Activated T-helper 1 cell treated with anti-CD3 and anti-CD28 coated beads, Interleukin-2, amount 50 U/mL, for 16 hours (primary cell): ENCODE data around the gene MYH14.

Experiments
- DNase-seq, 2 donors: peaks; one replicate each; pipeline ENCODE4 v3.0.0-alpha.2; 2020; ENCODE audit warnings: low read depth in 1 of 2, low spot score in 1 of 2

Gene MYH14

GRCh38 chr19:50287331-50287730, 83.9 kb downstream of the MYH14 start:
- no peak for DNase-seq

DNA sequence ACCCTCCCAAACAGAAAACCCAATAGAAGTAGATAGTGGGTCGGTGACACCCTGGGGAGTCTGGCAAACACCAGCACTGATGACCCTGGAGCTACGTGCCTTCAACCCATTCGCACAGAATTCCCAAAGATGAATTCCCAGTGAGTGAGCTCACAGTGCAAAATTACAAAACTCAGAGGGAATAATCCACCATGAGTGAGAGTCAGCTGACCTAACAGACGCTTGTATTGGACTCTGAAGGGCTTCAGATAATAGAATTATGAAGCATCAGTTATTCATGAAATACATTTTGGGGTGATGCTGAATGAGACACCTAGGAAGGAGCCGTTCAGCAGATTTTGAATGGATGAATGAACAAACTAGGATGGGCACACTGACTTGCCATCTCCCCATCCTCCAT, 85.5 kb downstream of the MYH14 start:
- no peak for DNase-seq

DNA sequence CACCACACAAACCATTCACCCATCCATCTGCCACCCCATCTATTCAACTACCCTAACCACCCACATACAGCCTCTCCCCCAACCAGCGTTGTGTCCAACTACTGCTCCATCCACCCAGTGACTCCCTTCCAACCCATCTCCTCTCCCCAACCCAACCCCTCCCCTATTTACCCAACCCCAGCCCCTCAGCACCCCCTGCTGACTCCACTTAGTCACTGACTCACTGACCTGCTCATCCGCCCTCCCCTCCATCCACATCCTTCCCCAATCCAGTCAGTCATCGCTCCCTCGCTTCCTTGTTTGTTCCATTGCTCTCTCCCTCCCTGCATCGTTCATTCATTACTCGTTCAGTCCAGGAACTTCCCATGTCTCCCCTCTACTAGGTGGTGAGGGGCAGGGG, 86.6 kb downstream of the MYH14 start:
- DNase-seq: no peak

DNA sequence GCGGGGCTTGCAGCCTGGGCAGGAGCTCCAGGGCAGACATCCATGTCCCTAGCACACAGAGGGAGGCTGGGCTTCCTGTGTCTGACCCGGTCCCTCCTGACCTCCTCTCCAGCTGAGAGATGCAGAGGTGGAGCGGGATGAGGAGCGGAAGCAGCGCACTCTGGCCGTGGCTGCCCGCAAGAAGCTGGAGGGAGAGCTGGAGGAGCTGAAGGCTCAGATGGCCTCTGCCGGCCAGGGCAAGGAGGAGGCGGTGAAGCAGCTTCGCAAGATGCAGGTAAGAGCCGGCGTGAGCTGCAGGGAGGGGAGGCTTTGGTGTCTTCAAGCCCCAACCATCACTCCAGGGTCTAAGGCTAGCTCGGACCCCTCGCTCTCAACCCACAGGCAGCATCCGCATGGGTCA, 87.4 kb downstream of the MYH14 start:
- no peak for DNase-seq

DNA sequence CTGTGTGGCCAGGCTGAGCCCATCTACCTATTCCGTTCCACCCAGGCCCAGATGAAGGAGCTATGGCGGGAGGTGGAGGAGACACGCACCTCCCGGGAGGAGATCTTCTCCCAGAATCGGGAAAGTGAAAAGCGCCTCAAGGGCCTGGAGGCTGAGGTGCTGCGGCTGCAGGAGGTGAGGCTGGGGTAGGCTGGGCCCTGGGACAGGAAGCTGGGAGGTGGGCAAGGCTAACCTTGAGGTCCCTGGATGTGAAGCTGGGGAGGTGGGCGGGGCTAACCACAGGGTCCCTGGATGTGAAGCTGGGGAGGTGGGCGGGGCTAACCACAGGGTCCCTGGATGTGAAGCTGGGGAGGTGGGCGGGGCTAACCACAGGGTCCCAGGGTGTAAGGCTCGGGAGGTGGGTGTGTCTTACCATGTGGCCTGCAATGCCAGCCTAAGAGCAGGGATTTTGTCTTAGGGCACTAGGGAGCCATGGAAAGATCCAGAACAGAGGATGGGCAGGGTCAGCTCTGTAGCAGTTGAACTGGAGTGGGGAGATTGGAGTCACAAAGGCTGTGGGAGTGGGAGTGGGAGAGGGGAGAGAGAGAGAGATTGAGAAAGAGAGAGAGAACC, 88.9 kb downstream of the MYH14 start:
- DNase-seq: no peak

- DNase-seq: no peak
Observed at GRCh38 chr19:50293263-50294004, 90.0 kb downstream of the MYH14 start.

DNA sequence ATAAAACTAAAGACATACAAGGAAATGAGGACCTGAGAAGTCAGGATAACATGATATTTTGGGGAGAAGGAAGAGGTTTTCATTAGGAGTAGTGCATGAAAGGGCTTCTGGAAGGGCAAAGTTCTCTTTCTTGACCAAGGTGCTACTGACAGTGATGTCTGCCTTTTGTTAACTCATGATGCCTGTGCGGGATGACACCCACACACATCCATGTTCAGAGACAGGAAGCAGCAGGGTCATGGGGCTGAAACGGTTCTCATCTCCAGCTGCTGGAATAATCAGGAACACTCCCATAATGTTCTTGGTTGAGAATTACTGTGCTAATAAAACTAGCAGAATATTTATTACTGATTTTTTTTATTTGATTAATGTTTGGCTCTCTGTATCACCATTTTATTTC, 96.6 kb downstream of the MYH14 start:
- no peak for DNase-seq

DNA sequence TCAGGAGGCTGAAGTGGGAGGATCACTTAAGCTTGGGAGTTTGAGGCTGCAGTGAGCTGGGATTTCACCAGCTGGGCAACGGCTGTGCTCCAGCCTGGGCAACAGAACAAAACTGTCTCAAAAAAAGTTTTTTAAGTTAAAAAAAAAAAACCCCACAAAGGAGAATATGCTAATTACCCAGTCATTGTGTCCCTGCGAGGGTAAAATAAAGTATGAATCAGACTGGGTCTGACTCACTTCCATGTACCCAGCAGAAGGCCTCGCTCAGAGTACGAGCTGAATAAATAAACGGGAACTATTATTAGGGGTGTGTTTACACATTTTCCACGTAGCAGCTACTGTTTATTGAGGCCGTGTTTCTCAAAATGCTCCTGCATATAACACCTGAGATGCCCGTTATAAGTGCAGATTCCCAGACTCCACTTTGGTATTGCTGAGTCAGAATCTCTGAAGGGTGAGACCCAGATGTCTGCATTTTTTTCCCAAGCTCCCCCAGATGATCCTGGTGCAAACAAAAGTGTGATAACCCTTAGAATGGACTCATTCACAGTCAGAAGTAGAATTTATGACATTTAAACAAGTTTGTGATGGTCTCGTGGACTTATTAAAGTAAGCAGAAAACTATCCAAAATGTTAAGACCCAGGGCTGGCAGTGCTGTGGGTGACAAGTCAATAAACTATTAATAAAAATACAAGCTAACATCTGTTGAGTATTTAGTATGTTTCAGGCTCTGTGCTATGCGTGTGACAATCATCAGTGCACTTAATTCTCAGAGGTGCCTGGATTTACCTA, 97.6 kb downstream of the MYH14 start:
- DNase-seq: no peak

DNA sequence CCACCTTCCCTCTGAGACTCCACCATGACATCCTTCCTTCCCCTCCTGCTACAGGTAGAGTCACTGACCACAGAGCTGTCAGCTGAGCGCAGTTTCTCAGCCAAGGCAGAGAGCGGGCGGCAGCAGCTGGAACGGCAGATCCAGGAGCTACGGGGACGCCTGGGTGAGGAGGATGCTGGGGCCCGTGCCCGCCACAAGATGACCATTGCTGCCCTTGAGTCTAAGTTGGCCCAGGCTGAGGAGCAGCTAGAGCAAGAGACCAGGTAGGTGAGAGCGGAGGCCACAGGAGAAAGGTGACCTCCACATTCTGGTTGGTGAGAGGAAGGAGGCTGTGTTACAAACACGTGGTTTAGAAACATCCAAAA, 98.2 kb downstream of the MYH14 start:
- DNase-seq: no peak

GRCh38 chr19:50303558-50303957, 100.1 kb downstream of the MYH14 start:
- DNase-seq: no peak

DNA sequence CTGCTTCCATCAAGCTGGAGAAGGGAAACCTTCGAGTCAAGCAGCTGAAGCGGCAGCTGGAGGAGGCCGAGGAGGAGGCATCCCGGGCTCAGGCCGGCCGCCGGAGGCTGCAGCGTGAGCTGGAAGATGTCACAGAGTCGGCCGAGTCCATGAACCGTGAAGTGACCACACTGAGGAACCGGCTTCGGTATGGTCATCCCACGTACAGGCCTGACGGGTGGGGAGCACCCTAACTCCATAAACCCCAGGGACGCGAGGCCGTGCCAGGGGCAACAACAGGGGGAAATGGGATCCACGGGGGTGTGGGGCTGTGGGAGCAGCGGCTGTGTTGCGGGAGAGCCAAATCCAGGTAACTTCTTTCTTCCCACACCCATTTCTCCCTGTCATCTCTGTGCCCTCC, 105.6 kb downstream of the MYH14 start:
- no peak for DNase-seq

- no peak for DNase-seq
Observed at GRCh38 chr19:50309396-50310125, 106.1 kb downstream of the MYH14 start.

DNA sequence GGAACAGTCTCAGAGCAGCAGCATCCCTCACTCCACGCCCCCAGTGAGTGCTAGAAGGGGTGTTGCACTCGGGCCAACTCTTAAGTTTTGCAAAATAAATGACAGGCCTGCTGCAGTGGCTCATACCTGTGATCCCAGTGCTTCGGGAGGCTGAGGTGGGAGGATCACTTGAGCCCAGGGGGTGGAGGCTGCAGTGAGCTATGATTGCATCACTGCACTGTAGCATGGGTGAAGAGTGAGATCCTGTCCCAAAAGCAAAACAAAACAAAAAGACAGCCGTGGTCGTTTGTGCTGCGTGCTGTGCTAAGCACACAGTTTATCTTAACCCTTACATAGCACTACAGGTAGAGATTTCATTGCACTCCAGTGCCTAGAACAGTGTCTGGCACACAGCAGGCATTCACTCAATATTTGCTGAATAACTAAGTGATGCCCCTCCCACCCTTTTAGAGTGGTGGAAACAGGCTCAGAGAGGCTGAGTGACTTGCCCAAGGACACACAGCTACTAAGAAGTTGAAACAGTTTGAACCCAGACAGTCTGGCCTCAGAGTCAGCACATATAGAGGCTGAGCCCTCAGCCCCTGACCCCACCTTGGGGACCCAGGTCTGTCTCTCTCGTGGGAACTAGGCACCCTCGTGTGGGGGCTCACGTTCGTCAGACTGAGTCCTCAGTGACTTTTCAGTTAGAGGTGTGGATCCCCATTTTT, 107.5 kb downstream of the MYH14 start:
- DNase-seq: no peak

DNA sequence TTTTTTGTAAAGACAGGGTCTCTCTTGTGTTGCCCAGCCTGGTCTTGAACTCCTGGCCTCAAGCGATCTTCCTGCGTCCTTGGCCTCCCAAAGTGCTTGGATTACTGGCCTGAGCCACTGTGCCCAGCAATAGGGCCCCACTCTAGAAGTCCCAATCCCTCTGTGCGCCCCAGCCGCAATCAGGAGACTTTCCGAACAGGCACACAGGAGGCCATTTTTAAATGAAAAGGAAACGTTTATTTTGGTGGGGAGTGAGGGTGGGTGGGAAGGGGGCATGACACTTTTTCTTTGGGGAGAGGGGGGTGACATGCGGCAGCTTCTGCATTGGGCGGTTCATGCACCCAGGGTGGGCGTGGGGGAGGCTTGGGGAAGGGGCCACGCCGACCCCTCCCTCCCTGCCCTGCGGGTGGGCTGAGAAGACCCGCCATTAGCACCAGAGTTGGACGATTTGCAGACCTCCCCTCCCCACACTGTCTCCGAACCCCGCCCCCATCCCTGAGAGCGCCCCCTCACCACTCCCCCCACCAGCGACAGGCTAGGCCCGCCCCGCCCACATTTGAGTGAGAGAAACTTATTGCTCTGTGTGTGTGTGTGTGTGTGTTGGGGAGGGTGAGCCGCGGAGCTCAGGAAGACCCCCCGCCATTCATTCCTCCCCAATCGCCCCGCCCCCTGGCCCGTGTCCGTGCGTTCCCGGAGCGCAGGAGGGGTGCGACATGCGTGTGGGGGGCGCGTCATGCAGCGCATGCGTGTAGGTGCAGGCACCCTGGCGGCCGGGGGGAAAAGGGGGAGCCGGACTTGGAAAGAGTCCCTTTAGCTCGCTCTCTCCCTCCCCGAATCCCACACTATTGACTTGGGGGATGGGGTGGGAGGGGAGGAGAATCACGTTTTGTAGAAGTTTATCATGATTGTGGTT, 108.6 kb downstream of the MYH14 start:
- DNase-seq: no peak

DNA sequence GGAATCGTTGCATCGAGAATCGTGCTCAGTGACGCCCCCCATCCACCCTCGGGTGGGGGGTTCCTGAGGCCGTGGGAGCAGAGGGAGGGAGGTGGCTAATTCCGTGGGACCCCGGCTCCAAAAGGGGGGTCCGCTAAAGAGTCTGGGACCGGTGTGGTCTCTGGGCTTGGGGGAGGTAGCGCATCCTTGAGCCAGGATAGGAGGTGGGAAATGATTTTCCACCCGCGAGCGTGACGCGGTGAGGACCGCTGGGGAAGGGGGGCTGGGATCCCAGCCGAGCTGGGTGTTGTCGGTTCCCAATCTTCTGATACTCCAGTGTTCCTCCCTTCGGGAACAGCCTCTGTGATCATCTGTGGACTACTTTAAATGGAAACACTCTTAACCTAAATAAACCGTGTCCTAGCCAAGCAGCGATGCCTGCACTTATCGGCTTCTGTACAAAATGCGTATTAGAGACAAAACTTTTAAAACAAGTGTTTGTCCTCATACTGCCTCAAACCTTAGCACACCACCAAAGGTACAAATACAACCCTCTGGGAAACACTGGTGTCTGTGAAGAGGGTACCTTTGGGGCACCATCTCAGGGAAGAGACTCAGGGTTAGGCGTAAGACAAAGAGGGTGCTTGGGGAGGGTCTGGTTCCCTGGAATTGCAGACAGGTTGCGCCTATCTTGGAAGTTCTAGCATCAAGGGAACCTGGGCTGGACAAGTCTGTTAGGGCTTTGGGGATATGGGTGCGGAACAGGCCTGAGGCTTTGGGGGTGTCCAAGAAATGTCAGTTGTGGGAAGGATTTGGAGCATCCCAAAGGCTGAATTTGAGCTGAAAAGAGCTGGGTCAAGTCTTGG, 109.8 kb downstream of the MYH14 start:
- no peak for DNase-seq

GRCh38 chr19:50313812-50314536, 110.6 kb downstream of the MYH14 start:
- DNase-seq: no peak

- no peak for DNase-seq
Observed at GRCh38 chr19:50314724-50315708, 111.6 kb downstream of the MYH14 start.
